Activated T-cell treated with anti-CD3 and anti-CD28 coated beads for 4 hours (primary cell): ENCODE data around the gene HDAC4.
"Not testable (repeated sequence)": the region's sequence is repeated elsewhere in the genome, so short reads cannot be mapped to it uniquely, and the experiment has no call there.

Source experiments
- DNase-seq: peaks from one replicate; pipeline ENCODE4 v3.0.0-alpha.2; 2020

HDAC4 gene

GRCh38 chr2:239400596-239401066 lies at the start of gene HDAC4:
TSS of gene HDAC4 (minus strand) at chr2:239401020. CDS start at chr2:239352699, 48,321 bp downstream.
- no peak for DNase-seq

GRCh38 chr2:239449468-239449867 lies 48.6 kb upstream of the HDAC4 start:
- not testable (repeated sequence) for DNase-seq

GRCh38 chr2:239445771-239446524 lies 45.1 kb upstream of the HDAC4 start:
- DNase-seq = no peak

- no peak for DNase-seq
Measured at GRCh38 chr2:239444626-239445577, 44.1 kb upstream of the HDAC4 start.

- DNase-seq = no peak
Measured at GRCh38 chr2:239443666-239444567, 43.1 kb upstream of the HDAC4 start.

- DNase-seq = no peak
Measured at GRCh38 chr2:239443102-239443620, 42.3 kb upstream of the HDAC4 start.

- no peak for DNase-seq
Measured at GRCh38 chr2:239442192-239442591, 41.4 kb upstream of the HDAC4 start.

- no peak for DNase-seq
Measured at GRCh38 chr2:239441261-239442078, 40.6 kb upstream of the HDAC4 start.

- no peak for DNase-seq
Measured at GRCh38 chr2:239440511-239440959, 39.7 kb upstream of the HDAC4 start.

- no peak for DNase-seq
Measured at GRCh38 chr2:239439754-239440315, 39.0 kb upstream of the HDAC4 start.

- DNase-seq = no peak
Measured at GRCh38 chr2:239438995-239439753, 38.4 kb upstream of the HDAC4 start.

- DNase-seq = no peak
Measured at GRCh38 chr2:239438368-239438767, 37.5 kb upstream of the HDAC4 start.

- DNase-seq = no peak
Measured at GRCh38 chr2:239436669-239437335, 36.0 kb upstream of the HDAC4 start.

GRCh38 chr2:239436076-239436475 lies 35.3 kb upstream of the HDAC4 start:
- no peak for DNase-seq

- no peak for DNase-seq
Measured at GRCh38 chr2:239433777-239434403, 33.1 kb upstream of the HDAC4 start.

GRCh38 chr2:239432174-239432573 lies 31.4 kb upstream of the HDAC4 start:
- DNase-seq = no peak

- no peak for DNase-seq
Measured at GRCh38 chr2:239431536-239431935, 30.7 kb upstream of the HDAC4 start.

GRCh38 chr2:239429473-239430350 lies 28.9 kb upstream of the HDAC4 start:
- DNase-seq = no peak
